Mesenteric fat pad (tissue), 1 donor: ENCODE measurements around the gene NMD3. TPM values are rescaled to one million over a fixed set of nuclear protein-coding genes. Genes with fewer than 3 reads are reported as not detected.
"Not testable (repeated sequence)": the region's sequence is repeated elsewhere in the genome, so short reads cannot be mapped to it uniquely, and the experiment has no call there.

ENCODE experiments used
- DNase-seq: peaks from one replicate; pipeline ENCODE4 v3.0.0-alpha.2; 2020; ENCODE audit warnings: low spot score
- total RNA-seq: library from RNA; stranded (reverse); fragmentation: NEBNext Ultra II Directional; extraction: Animal tissue kit (Norgen Biotek cat#: 25700); gene quantifications from one replicate; pipeline ENCODE4 v1.2.1, GENCODE V29; 2021
- donor health status: DM: yes; HTN: yes; CAD: no.

NMD3 gene
- total RNA-seq, 1 donor from 2014 or later = 45.7 TPM

- no peak for DNase-seq
Measured at GRCh38 chr3:161275919-161276318, 54.8 kb downstream of the NMD3 start.

- DNase-seq = not testable (repeated sequence)
Measured at GRCh38 chr3:161282387-161282786, 61.3 kb downstream of the NMD3 start.

- no peak for DNase-seq
Measured at GRCh38 chr3:161284989-161285388, 63.9 kb downstream of the NMD3 start.

- DNase-seq = no peak
Measured at GRCh38 chr3:161289174-161289573, 68.1 kb downstream of the NMD3 start.

GRCh38 chr3:161291191-161291901, 70.2 kb downstream of the NMD3 start:
- DNase-seq = no peak

GRCh38 chr3:161293381-161293780, 72.3 kb downstream of the NMD3 start:
- no peak for DNase-seq

GRCh38 chr3:161295325-161295724, 74.2 kb downstream of the NMD3 start:
- DNase-seq = no peak

GRCh38 chr3:161296814-161297213, 75.7 kb downstream of the NMD3 start:
- no peak for DNase-seq

Other genes with a start within 250 kb of the NMD3 start
- 5.9 TPM for gene B3GALNT1, start 116.0 kb upstream of the NMD3 start, total RNA-seq
- gene SPTSSB, start 150.2 kb downstream of the NMD3 start, total RNA-seq = not detected